HG03175 (cell line): ENCODE data around the gene TMEM267.
"Not testable (repeated sequence)": the region's sequence is repeated elsewhere in the genome, so short reads cannot be mapped to it uniquely, and the experiment has no call there.

Source experiments
- ATAC-seq: cut with Tn5 transposase; IDR thresholded peaks from one replicate; pipeline ENCODE4 v1.9.1; 2021; ENCODE audit warnings: mild to moderate bottlenecking, moderate library complexity; ENCODE audit not compliant: unreplicated experiment

The TMEM267 gene

GRCh38 chr5:43411495-43411894, 72.2 kb downstream of the TMEM267 start:
- ATAC-seq, result no peak

DNA sequence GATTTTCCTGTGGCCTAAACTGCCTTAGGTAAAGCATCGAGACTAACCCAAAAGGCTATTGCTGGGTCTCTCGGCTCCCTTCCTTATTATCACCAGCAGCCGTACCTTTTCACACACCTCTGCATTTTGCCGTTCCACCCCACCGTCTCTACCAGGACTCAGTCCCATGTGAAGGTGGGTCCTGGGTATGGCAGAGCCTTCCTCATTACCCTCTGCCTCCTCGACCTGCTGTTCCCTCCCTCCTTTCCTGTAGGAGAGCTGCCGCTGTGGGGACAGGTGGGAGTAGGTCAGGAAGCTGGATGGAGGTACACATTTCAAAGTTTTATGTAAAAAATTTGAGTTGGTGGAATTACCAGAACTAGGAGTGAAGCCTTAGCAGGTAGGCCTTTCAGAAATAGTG, 73.3 kb downstream of the TMEM267 start:
- ATAC-seq, result no peak

- ATAC-seq, result no peak
Observed at GRCh38 chr5:43409809-43410271, 73.8 kb downstream of the TMEM267 start.

DNA sequence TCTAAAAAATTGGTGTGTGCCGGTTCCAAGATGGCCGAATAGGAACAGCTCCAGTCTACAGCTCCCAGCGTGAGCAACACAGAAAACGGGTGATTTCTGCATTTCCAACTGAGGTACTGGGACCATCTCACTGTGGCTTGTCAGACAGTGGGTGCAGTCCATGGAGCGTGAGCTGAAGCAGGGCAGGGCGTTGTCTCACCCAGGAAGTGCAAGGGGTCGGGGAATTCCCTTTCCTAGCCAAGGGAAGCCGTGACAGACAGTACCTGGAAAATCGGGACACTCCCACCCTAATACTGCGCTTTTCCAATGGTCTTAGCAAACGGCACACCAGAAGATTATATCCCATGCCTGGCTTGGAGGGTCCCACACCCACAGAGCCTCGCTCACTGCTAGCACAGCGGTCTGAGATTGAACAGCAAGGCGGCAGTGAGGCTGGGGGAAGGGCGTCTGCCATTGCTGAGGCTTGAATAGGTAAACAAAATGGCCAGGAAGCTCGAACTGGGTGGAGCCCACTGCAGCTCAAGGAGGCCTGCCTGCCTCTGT, 81.1 kb downstream of the TMEM267 start:
- not testable (repeated sequence) for ATAC-seq

- no peak for ATAC-seq
Observed at GRCh38 chr5:43401827-43402226, 81.8 kb downstream of the TMEM267 start.

GRCh38 chr5:43400082-43400481, 83.6 kb downstream of the TMEM267 start:
- no peak for ATAC-seq

- ATAC-seq, result peak; percentile 97
Observed at GRCh38 chr5:43396762-43397304, 86.8 kb downstream of the TMEM267 start.
